Bronchial epithelial cell (primary cell): ENCODE results near the gene TCFL5. TPM values are rescaled to one million over a fixed set of nuclear protein-coding genes. Genes with fewer than 3 reads are reported as not detected.

ENCODE experiments used
- DNase-seq: peaks from one replicate; pipeline ENCODE4 v3.0.0-alpha.2; 2010; ENCODE audit warnings: low read depth
- FAIRE-seq: peaks from 2 replicates; lab custom pipeline; 2011; peaks lifted over from hg19 to GRCh38; lab: Jason Lieb, UNC
- H3K27me3 ChIP-seq: 2 replicates; pipeline ENCODE4 v1.5.1; 2011; ENCODE audit warnings: low read length; ENCODE audit not compliant: control insufficient read depth, insufficient read depth
- H3K36me3 ChIP-seq: 2 replicates; pipeline ENCODE4 v1.5.1; 2011; ENCODE audit warnings: low read length; ENCODE audit not compliant: control insufficient read depth, insufficient read depth
- H3K4me3 ChIP-seq: 2 replicates; pipeline ENCODE4 v1.5.1; 2011; ENCODE audit warnings: mild to moderate bottlenecking, low read depth, low read length, control low read depth
- CTCF ChIP-seq: IDR thresholded peaks from 2 replicates; pipeline ENCODE4 v1.5.1; 2011; ENCODE audit warnings: mild to moderate bottlenecking, moderate library complexity, low read length, control low read depth, inconsistent platforms; ENCODE audit not compliant: insufficient read depth, severe bottlenecking
- total RNA-seq: library from RNA; depleted of rRNA; stranded (reverse); fragments of >200 nt; gene quantifications from 2 replicates; pipeline ENCODE4 v1.2.1, GENCODE V29; 2014

The TCFL5 gene
- total RNA-seq, 1 donor from 2014 or later = 14.5 TPM

DNA sequence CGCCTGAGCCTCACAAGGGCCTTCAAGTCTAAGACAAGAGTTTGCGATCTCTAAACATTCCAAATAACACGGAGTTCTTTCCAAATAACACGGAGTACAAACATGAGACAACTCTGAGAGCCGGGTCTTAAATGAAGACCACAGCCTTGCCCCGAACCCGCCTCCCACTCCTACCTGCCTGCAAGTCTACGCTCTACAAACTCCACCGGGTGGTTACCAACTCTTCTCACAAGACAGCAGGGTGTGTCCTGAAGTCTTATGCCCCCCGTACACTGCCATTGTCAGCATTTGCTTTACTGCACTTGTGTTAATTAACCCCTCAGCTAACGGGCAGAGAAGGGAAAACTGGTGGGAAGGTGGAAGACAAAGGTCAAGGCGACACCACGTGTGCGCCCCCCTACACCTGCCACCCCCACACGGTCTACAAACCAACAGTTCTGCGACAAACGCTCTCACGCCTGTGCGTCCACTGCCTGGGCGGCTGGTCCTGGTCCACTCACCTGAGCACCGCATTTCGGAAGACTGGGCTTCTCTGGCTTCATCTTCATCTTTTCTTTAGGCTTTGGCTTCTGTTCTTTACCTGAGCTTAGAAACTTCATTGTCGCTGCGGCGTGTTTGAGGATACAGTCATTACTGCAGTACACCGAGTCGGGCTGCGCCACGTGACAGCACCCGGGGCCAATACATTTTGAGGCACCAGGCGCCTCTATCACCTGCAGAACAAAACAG lies 45.2 kb upstream of the TCFL5 start:
- H3K27me3 ChIP-seq = no peaks in the 10 kb centered on the region
- DNase-seq (no peak), FAIRE-seq (no peak)
- TF ChIP-seq CTCF = no peak
- peaks cover 52% of the 10 kb centered on the region for H3K36me3 ChIP-seq
- no peak overlapping the region for H3K4me3 ChIP-seq

DNA sequence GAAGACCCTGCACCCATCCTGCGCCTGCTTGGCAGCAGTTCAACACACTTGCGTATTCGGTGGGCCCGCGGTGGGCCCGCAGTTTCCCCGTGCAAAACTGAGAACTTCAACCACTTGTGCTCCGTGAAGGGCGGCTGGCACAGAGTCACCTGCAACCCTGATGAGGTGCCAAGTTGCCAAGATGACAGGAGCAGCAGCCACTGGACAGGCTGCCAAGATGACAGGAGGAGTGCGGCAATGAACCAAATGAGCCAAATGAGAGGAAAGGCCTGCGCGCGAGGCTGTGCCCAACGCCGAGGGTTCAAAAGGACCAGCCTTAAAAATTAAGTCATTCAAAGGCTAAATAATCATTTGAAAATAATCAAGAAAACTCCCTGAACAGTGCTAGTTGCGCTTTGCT lies 44.6 kb upstream of the TCFL5 start:
- H3K4me3 ChIP-seq = no peak overlapping the region
- no peaks in the 10 kb centered on the region for H3K27me3 ChIP-seq
- H3K36me3 ChIP-seq = peaks cover 48% of the 10 kb centered on the region
- FAIRE-seq (no peak), DNase-seq (no peak)
- no peak for TF ChIP-seq CTCF

DNA sequence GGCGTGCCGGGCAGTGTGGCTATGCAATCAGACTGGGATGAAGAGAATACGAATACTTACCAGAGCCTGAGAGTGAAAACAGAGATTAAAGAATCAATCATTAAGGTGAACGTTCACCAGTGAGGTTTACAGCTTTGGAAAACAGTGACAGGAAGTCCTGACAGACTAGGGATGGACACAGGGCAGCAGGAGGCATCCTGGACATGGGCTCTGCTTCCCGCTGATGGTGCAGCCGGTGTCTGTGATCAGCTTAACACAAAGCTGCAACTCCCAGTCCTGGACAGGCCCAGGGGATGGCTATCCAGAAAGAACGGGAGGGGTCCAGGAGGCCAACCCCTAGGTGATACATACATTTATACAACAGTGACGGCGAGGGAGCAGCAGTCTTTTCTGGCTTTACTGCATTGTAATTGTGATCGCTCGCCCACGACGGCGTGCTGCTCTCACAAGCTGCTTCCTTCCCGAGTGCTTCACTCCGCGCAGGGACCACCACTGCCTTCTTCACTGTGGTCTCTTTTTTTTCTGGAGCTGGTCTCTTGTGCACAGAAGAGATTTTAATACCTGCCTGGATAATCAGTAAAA lies 44.0 kb upstream of the TCFL5 start:
- peaks cover 43% of the 10 kb centered on the region for H3K36me3 ChIP-seq

GRCh38 chr20:62902926-62903615 lies 41.4 kb upstream of the TCFL5 start:
- TF ChIP-seq CTCF = no peak
- Histone ChIP-seq H3K4me3 (no peak overlapping the region), H3K36me3 (peaks cover 26% of the 10 kb centered on the region), H3K27me3 (no peaks in the 10 kb centered on the region)
- FAIRE-seq = no peak
- no peak for DNase-seq

More for the DNA sequence above, 44.0 kb upstream of the TCFL5 start:
- FAIRE-seq (no peak), DNase-seq (no peak)
- Histone ChIP-seq H3K4me3 (no peak overlapping the region), H3K27me3 (no peaks in the 10 kb centered on the region)
- no peak for TF ChIP-seq CTCF

DNA sequence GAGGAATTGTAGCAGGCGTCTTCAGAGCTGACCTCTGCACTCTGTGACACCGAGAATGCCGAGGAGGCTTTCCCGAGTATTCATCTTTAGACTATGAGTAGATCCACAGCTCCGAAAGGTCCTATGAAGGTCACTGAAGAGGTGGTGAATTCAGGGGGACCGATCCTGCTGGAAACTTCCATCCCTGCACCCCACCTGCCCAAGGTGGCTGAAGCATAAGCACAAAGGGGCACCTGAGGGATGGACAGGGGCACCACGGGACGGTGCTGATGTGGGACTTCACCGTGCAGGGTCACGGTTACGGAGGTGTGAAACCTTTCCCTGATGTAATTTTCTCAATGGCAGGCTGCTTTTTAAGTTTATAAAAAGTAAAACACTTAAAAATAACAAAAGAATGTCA lies 40.3 kb upstream of the TCFL5 start:
- H3K4me3 ChIP-seq = no peak overlapping the region
- H3K36me3 ChIP-seq = peaks cover 20% of the 10 kb centered on the region
- FAIRE-seq (no peak), DNase-seq (no peak)
- TF ChIP-seq CTCF = no peak
- no peaks in the 10 kb centered on the region for H3K27me3 ChIP-seq
